NB4 (cell line): ENCODE data around the gene WRAP53.

ENCODE experiments used
- DNase-seq: peaks from one replicate; pipeline ENCODE4 v3.0.0; 2010; ENCODE audit warnings: low read depth
- H3K4me3 ChIP-seq: one replicate; pipeline ENCODE4 v1.5.1; 2011; ENCODE audit warnings: mild to moderate bottlenecking, low read depth, low read length, moderate library complexity
- CTCF ChIP-seq: IDR thresholded peaks from one replicate; pipeline ENCODE4 v1.5.1; 2012; ENCODE audit warnings: low read depth, low read length
- MAX ChIP-seq: IDR thresholded peaks from 2 replicates; pipeline ENCODE4 v1.6.1; 2011; ENCODE audit warnings: low read depth, low read length
- MYC ChIP-seq: IDR thresholded peaks from 2 replicates; pipeline ENCODE4 v1.6.1; 2011; ENCODE audit warnings: low read depth, low read length
- POLR2A ChIP-seq: IDR thresholded peaks from 2 replicates; pipeline ENCODE4 v1.6.1; 2011; ENCODE audit warnings: mild to moderate bottlenecking; ENCODE audit not compliant: insufficient read length; ENCODE audit errors: extremely low read depth

Gene WRAP53

GRCh38 chr17:7717756-7718350 is 29.6 kb downstream of the WRAP53 start:
- TF ChIP-seq MYC, result no peak
- no peak for TF ChIP-seq CTCF
- TF ChIP-seq MAX, result no peak
- TF ChIP-seq POLR2A, result no peak
- no peak overlapping the region for H3K4me3 ChIP-seq
- peak; percentile 46 for DNase-seq

GRCh38 chr17:7719661-7720060 is 31.4 kb downstream of the WRAP53 start:
- DNase-seq, result no peak
- TF ChIP-seq MAX (no peak), CTCF (no peak), MYC (no peak), POLR2A (no peak)
- H3K4me3 ChIP-seq, result no peak overlapping the region

GRCh38 chr17:7720125-7720524 is 31.8 kb downstream of the WRAP53 start:
- no peak overlapping the region for H3K4me3 ChIP-seq
- DNase-seq, result no peak
- TF ChIP-seq MYC, result no peak
- no peak for TF ChIP-seq CTCF
- TF ChIP-seq MAX, result no peak
- TF ChIP-seq POLR2A, result no peak

- no peak overlapping the region for H3K4me3 ChIP-seq
- TF ChIP-seq MYC (no peak), CTCF (no peak), MAX (no peak), POLR2A (no peak)
- DNase-seq, result peak; percentile 23
Observed at GRCh38 chr17:7721612-7722011, 33.3 kb downstream of the WRAP53 start.

- no peak overlapping the region for H3K4me3 ChIP-seq
- TF ChIP-seq MYC, result no peak
- DNase-seq, result no peak
Observed at GRCh38 chr17:7727886-7728285, 39.6 kb downstream of the WRAP53 start.

- no peak overlapping the region for H3K4me3 ChIP-seq
- TF ChIP-seq POLR2A, result no peak
- TF ChIP-seq MYC, result no peak
- TF ChIP-seq CTCF, result no peak
- TF ChIP-seq MAX, result no peak
- peak; percentile 42 for DNase-seq
Observed at GRCh38 chr17:7729816-7730215, 41.5 kb downstream of the WRAP53 start.
